SK-N-MC (cell line): ENCODE results near the gene GPC6.
"Not testable (repeated sequence)": the region's sequence is repeated elsewhere in the genome, so short reads cannot be mapped to it uniquely, and the experiment has no call there.

Source experiments
- DNase-seq: peaks from one replicate; pipeline ENCODE4 v3.0.0-alpha.2; 2011; ENCODE audit warnings: low read depth, low spot score
- H3K27ac ChIP-seq: fragments of 200-600 bp; sonication (generic); 2 replicates; pipeline ENCODE4 v1.5.1; 2016; ENCODE audit warnings: mixed run types
- H3K36me3 ChIP-seq: fragments of 200-600 bp; sonication (generic); 2 replicates; pipeline ENCODE4 v1.6.1; 2017; ENCODE audit warnings: antibody characterized with exemption, low read length, mixed read lengths; ENCODE audit not compliant: insufficient read depth
- H3K4me3 ChIP-seq: fragments of 200-600 bp; sonication (generic); 2 replicates; pipeline ENCODE4 v1.5.1; 2016
- H3K9ac ChIP-seq: fragments of 200-600 bp; sonication (generic); 2 replicates; pipeline ENCODE4 v1.8.0; 2017; ENCODE audit warnings: mixed run types, mixed read lengths; ENCODE audit not compliant: insufficient read length
- H3K9me3 ChIP-seq: fragments of 200-600 bp; sonication (generic); 2 replicates; pipeline ENCODE4 v1.6.1; 2017; ENCODE audit warnings: low read depth, mild to moderate bottlenecking, antibody characterized with exemption, low read length, moderate library complexity, mixed read lengths
- EZH2 ChIP-seq: fragments of 200-600 bp; sonication (generic); IDR thresholded peaks from one replicate; pipeline ENCODE4 v1.6.1; 2017; ENCODE audit warnings: antibody characterized with exemption
- FOXP2 ChIP-seq: optimal IDR thresholded peaks from 2 replicates; pipeline ENCODE3; 2011; ENCODE audit warnings: mild to moderate bottlenecking, moderate library complexity; ENCODE audit not compliant: insufficient read depth; ENCODE audit errors: extremely low read length, control extremely low read depth
- POLR2AphosphoS5 ChIP-seq: IDR thresholded peaks from 2 replicates; pipeline ENCODE4 v1.6.1; 2012; ENCODE audit warnings: mild to moderate bottlenecking, low read depth, low read length, borderline replicate concordance

Gene GPC6

DNA sequence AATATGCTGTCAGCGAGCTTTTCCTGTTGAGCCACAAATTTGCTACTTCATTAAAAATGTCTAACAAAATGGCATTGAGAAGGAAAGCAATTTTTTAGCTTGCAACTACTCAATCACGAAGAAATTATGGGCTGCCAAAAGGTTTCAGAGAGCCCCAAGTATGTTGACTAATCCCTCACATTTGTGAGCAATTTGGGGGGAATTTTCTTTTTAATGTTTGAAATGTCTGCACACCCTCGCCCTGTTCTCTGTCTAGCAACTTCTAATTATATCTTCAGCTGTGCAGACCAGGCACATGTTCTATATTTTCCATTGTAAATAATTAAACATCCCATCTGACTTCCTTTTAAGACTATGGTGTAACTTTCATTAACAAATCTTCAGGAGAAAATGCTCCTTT lies 1060.0 kb downstream of the GPC6 start:
- no peak for DNase-seq
- H3K9me3 ChIP-seq: no peaks in the 10 kb centered on the region
- no peaks in the 10 kb centered on the region; the same call in 1 of the 2 replicates for H3K36me3 ChIP-seq
- no peak for TF ChIP-seq POLR2AphosphoS5
- TF ChIP-seq FOXP2: no peak
- no peak for TF ChIP-seq EZH2
- no peak overlapping the region for H3K4me3 ChIP-seq
- no peak overlapping the region for H3K27ac ChIP-seq
- H3K9ac ChIP-seq: no peak overlapping the region

DNA sequence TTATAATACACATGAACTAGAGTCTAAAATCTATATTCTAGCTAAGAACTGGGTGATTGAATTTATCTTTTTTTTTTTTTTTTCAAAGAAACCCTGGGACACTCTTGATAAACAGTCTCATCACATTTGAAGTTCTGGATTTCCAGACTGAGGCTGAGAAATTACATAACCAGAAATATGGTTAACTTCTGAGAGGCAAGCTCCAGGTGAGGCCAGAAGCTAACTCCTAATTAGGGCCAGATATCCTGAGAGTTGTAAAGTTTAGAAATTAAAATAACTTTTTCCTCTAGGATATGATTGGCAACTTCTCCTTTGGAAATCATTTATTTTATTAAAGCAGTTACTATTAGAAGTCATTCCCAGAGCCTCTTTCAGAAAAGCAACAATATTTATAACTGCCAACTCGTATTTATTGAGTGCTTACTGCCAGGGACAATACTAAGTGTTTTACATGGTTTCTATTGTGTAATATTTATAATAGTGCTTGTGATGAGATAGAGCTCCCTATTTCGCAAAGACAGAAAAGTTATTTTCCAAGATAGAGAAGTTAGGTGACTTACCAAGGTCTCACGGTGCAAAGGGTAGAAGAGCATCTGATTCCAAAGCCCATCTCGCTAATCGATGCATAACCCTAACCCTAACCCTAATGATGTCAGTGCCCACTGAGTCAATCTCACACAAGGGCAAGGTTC lies 1065.2 kb downstream of the GPC6 start:
- H3K4me3 ChIP-seq: no peak overlapping the region
- TF ChIP-seq EZH2: no peak
- H3K27ac ChIP-seq: no peak overlapping the region
- no peak for DNase-seq
- H3K9me3 ChIP-seq: no peaks in the 10 kb centered on the region
- no peak overlapping the region for H3K9ac ChIP-seq
- H3K36me3 ChIP-seq: no peaks in the 10 kb centered on the region; the same call in 1 of the 2 replicates

DNA sequence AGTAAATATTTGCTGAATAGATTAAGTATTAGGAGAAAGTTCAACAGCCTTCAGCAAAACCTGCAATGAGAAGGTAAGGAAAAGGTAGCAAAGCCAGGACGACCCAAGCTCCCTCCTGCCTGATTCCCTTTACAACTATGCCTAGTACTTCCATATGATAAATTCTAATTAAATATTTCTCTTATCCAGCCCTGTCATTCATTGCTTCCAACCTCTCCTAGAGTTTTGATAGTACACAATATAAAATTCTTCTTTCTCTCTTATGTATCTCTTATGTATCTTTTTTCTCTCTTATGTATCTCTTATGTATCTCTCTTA lies 1065.7 kb downstream of the GPC6 start:
- TF ChIP-seq FOXP2: no peak
- TF ChIP-seq EZH2: no peak
- TF ChIP-seq POLR2AphosphoS5: no peak
- no peak for DNase-seq

DNA sequence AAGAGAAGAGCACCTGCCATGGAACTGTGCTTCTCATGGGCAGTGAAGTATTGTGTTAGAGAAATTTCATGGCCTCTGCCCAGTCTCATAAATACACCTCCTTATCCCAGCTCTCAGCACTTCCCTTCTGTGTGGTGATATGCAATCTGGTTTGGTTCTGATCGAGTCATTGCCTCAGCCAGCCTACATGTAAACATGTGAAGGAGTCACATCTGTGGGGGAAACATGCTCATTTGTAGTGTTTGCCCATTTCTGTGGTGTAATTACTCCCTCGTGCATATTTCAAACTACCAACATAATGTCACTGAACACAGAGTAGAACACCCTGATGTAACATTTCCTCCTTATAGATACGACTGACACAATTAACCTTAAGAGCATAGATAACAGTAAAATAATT lies 1069.9 kb downstream of the GPC6 start:
- H3K27ac ChIP-seq: no peak overlapping the region
- H3K9me3 ChIP-seq: no peaks in the 10 kb centered on the region
- no peak for TF ChIP-seq POLR2AphosphoS5
- H3K36me3 ChIP-seq: no peaks in the 10 kb centered on the region
- no peak for DNase-seq
- no peak overlapping the region for H3K4me3 ChIP-seq
- H3K9ac ChIP-seq: no peak overlapping the region

More for the DNA sequence above, 1065.7 kb downstream of the GPC6 start:
- no peaks in the 10 kb centered on the region; the same call in 1 of the 2 replicates for H3K36me3 ChIP-seq
- H3K9ac ChIP-seq: no peak overlapping the region
- H3K27ac ChIP-seq: no peak overlapping the region
- no peak overlapping the region for H3K4me3 ChIP-seq
- no peaks in the 10 kb centered on the region for H3K9me3 ChIP-seq

DNA sequence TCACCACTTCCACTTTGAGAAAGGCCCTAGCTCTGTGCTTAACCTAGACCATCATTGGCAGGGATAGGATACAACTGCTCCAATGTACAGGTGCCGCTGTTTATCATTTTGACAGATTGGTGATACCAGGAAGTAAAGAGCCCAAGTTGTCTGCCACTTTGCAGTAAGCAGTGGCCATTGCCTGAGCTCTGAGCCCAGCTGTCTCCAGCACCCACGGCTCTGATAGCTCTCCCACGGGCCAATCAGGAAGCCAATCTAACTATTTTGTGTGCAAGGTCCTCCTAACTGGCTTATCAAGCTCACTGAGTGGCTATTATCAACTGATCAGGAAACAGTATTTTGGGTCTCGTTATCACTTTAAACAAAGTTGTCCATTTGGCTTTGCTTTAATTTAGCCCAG lies 1071.7 kb downstream of the GPC6 start:
- TF ChIP-seq FOXP2 (no peak), POLR2AphosphoS5 (no peak), EZH2 (no peak)
- DNase-seq: no peak
- no peaks in the 10 kb centered on the region for H3K9me3 ChIP-seq
- H3K36me3 ChIP-seq: no peaks in the 10 kb centered on the region
- no peak overlapping the region for H3K27ac ChIP-seq
- H3K4me3 ChIP-seq: no peak overlapping the region
- H3K9ac ChIP-seq: no peak overlapping the region

DNA sequence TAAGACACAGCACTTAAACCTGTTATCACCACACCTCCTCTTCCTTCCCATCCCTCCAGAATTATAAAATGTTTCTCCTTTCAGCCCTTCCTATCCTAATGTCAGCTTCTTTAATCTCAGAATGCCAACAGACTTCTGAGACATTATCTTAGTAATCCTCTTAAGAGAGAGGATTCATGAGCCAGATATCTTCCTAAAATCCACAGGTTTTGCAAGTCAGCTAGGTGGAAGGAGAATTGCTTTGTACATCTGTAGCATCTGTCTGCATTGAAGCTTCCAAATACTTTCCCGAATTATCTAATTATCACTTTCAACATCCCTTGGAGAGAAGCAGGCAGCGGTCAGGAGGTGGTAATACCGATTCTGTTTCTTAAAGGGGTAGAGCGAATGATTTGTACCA lies 1073.8 kb downstream of the GPC6 start:
- Histone ChIP-seq H3K9ac (no peak overlapping the region), H3K9me3 (no peaks in the 10 kb centered on the region), H3K27ac (no peak overlapping the region), H3K36me3 (no peaks in the 10 kb centered on the region), H3K4me3 (no peak overlapping the region)
- DNase-seq: no peak
- TF ChIP-seq EZH2 (no peak), FOXP2 (no peak), POLR2AphosphoS5 (no peak)

DNA sequence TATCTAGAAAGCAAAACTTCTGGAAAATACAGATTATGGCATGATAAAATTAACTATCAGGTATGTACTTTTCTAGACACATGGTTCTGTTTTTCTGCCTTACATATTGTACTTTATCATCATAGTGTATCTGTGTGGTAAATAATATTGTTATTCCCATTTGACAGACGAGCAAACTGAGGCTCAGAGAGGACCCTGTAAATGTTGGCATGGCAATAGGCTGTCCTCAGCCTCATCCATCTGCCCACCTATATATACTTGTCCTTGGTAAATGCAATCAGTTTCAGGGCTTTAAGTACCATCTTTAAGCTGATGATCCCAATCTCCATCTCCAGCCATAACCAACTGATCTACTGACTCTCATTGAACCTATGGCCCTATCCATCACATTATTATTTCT lies 1074.9 kb downstream of the GPC6 start:
- Histone ChIP-seq H3K9ac (no peak overlapping the region), H3K27ac (no peak overlapping the region), H3K9me3 (no peaks in the 10 kb centered on the region), H3K4me3 (no peak overlapping the region), H3K36me3 (no peaks in the 10 kb centered on the region)
- DNase-seq: no peak
- no peak for TF ChIP-seq FOXP2
- TF ChIP-seq EZH2: no peak
- TF ChIP-seq POLR2AphosphoS5: no peak

DNA sequence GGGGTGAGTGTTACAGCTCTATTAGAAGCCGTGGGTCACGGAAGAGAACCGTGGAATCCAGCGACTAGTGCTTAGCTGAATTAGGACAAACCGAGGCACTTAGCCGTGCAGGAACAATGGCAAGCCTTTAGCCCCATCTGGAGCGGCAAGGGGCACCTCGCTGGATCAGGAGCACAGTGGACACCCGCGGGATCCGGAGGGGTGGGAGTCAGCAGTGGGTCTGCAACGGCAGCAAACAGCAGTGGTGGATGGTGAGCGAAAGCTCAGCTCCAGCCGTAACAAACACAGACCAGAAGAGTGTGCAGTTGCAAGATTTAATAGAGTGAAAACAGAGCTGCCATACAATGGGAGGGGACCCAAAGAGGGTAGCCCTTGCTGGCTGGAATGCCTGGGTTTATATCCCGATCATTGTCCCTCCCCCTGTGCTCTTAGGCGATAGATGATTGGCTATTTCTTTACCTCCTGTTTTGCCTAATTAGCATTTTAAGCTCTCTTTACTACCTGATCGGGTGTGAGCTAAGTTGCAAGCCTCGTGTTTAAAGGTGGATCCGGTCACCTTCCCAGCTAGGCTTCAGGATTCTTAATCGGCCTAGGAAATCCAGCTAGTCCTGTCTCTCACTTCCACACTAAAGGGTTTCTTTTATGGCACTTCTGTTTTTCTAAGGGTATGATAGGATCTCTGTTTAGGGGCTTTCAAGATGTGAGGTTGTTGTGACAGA lies 1076.4 kb downstream of the GPC6 start:
- DNase-seq, H3K36me3 ChIP-seq, H3K4me3 ChIP-seq, H3K9me3 ChIP-seq: not testable (repeated sequence)
- H3K27ac ChIP-seq: peak overlapping the region; percentile 70
- H3K9ac ChIP-seq: peak overlapping the region; percentile 32

DNA sequence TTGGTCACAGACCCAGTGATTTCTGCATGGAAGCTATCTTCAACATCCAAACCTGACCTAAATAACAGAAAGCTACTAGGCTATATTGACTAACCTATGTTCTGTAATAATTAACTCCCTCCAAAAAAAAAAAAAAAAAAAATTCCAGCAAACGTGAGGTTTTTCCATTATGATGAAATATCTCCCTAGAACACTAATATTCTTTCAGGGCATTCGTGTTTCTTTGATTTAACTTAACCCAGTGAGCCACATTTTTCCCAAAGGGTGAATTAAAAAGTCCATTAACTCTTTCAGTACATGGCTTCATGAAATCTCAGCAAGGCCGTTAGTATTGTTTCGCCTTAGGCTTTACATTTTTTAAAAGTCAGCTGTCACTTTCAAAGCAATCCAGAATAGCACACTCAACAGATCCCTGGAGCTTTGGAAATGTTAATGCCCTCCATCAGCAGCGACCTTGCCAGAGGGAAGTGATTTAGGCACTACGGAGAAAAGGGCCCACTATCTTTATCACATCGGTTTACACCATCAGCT lies 1077.1 kb downstream of the GPC6 start:
- peak overlapping the region; percentile 70 for H3K27ac ChIP-seq
- peak overlapping the region; percentile 32 for H3K9ac ChIP-seq
- H3K9me3 ChIP-seq: no peaks in the 10 kb centered on the region
- no peak for DNase-seq
- no peak for TF ChIP-seq POLR2AphosphoS5
- no peak for TF ChIP-seq EZH2
- TF ChIP-seq FOXP2: no peak
- peak overlapping the region; percentile 15; the same call in 1 of the 2 replicates for H3K4me3 ChIP-seq
- no peaks in the 10 kb centered on the region for H3K36me3 ChIP-seq
